Stimulated activated CD4-positive, alpha-beta T cell treated with anti-CD3 and anti-CD28 coated beads, TNF-alpha, amount 100 ng/mL, for 24 hours (primary cell): ENCODE results near the gene METTL16.

Experiments used
- DNase-seq, 3 experiments: peaks; one replicate each; pipeline ENCODE4 v3.0.0-alpha.2; 2020; ENCODE audit warnings: low read depth in 3 of 3

The METTL16 gene

DNA sequence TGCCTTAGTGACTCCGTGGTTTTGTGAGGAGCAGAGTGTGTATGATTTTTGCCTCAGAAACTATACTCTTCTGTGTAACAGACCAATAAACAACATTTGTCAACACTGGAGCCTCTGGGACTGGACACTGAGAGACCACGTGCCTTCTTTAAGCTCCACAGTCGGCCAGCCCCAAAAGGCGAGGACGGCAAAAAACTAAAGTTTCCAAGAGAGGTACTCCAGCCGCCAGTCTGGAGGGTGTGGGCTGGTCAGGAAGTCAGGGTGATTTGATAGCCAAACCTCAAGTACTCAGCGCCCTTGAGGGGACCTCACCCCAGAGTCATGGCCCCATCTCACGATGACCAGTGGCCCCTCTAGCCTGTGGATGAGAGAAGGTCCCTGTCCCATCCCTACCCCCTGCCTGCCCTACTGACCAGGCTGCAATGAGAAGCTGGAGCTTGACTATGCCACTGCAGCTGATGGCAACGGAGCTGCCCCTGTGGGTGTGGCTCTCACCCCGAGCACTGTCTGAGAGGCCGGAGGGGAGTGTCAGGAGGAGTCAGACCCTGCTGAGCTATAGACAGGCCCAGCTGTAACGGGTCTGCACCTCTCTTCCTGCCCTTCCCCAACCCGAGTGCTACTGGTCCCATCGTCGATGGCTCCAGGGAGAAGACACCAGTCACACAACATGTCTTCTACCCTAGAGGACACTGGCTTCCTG is 130.6 kb downstream of the METTL16 start:
- no peak for DNase-seq

DNA sequence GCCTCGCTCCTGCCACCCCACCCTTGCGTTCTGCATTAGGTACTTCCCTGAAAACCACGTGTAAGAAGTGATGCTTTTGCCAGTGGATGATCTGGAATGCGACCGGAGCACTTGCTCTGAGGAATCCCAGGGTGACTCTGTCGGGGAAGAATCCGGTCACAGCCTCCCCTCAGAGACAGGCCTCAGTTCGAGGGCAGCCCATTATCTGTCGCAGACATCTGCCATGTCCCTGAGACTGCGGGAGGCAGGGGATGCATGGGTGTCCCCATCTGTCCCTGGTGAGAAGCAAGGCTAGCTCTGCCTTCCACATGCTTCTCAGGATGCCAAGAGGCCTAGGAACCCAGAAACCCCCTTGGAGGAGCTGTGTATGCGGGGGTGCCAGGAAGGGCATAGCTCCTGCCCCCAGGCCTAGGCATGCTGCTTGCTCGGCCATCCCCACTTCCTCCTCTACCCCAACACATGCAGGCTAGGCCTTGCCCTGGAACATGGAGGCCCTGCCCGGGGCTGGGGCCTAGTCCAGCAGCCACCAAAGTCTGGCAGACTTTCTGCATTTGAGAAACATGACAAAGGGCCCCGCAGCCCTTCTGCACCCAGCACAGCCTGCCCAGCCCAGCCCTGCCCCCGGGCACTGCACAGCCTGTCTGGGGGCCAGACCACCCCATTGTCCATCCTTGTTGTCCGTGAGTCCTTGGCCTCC is 131.3 kb downstream of the METTL16 start:
- DNase-seq, result no peak

DNA sequence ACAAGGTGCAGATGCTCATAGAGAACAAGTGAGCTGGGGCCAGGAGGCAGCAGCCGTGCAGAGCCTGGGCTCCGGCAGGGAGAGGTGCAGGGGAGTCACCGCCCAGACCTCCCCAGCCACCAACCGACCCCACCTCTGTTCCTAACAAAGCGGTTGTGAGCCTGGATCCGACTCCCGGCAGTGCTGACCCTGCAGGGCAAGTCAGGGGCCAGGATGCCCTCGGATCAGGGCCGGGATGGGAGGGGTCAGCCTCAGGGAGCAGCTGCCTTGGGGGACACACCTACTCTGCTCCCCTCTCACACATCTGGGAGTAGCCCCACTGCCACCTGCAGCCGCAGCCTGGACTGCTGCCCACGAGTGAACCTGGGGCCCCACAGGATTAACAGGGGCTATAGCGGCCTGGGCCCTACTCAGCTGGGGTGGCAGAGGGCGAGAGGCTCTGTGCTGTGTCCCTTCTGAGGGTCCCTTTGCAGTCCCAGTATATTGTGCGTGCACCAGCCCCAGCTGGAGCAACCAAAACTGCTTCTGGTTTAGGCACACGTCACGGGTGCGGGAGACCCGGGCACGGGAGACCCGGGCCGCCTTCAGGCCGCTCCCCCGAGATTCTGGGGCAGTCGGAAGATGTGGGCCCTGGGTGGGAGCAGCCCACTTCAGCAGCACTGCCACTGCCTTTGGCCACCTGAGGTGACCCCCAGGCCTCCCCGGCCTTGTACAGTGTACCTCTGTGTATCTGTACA is 132.0 kb downstream of the METTL16 start:
- DNase-seq, result no peak

GRCh38 chr17:2378905-2379304 is 132.8 kb downstream of the METTL16 start:
- DNase-seq, result no peak

DNA sequence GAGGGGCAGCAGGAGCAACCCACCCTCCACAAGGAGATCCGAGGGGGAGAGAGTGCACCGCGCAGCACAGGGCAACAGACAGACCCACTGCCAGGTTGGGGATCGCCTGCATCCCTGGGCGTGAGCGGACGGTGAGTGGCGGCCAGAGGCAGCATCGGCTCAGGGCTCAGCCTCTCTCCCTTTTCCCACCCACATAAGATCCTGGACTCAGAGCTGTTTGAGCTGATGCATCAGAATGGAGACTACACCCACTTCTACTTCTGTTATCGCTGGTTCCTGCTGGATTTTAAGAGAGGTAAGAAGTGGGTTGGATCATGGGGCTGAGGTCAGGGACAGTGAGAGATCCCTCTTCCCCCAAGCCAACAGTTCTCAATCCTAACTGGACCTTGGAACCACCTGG is 134.0 kb downstream of the METTL16 start:
- DNase-seq, result no peak

GRCh38 chr17:2376107-2376506 is 135.6 kb downstream of the METTL16 start:
- no peak for DNase-seq

DNA sequence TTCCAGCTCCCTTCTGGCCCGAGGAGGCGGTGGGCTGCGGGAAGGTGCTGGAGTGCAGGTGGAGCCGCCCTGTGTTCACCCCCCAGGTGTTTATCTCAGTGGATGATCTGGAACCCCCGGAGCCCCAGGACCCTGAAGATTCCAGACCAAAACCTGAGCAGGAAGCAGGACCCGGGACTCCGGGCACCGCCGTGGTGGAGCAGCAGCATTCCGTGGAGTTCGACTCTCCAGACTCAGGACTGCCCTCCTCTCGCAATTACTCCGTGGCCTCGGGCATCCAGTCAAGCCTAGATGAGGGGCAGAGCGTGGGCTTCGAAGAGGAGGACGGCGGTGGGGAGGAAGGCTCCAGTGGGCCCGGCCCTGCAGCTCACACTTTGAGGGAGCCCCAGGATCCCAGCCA is 136.3 kb downstream of the METTL16 start:
- no peak for DNase-seq

- no peak for DNase-seq
These were observed 137.0 kb downstream of the METTL16 start for GRCh38 chr17:2374549-2375285.

GRCh38 chr17:2373179-2373578 is 138.5 kb downstream of the METTL16 start:
- DNase-seq, result no peak

DNA sequence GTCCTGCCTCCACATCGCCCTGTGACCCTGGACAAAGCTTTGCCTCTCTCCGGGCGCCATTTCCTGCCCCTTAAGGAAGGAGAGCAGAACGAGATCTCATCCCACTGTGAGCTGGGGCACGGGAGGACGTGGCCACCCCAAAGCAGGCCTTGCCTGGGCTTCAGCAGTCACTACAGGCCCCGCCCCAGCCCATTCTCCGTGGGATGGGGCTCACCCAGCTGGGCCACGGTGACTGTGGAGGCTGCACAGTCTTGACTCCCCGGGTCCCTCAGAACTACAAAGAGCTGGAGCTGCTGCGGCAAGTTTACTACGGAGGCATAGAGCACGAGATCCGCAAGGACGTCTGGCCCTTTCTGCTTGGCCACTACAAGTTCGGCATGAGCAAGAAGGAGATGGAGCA is 139.0 kb downstream of the METTL16 start:
- DNase-seq, result no peak

DNA sequence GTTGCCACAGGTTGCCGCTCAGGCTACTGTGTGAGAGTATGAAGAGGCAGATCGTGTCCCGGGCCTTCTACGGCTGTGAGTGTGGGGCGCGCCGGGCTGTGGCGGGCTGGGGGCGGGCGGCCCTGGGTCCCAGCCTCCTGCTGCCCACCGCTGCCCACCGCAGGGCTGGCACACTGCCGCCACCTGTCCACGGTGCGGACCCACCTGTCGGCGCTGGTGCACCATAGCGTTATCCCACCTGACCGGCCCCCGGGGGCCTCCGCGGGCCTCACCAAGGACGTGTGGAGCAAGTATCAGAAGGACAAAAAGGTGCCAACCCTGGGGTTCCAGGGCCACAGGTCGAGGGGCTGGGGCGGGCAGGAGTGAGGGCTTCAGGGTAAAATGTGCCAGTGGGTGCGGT is 139.5 kb downstream of the METTL16 start:
- DNase-seq, result no peak

- no peak for DNase-seq
These were observed 140.2 kb downstream of the METTL16 start for GRCh38 chr17:2371183-2372130.

DNA sequence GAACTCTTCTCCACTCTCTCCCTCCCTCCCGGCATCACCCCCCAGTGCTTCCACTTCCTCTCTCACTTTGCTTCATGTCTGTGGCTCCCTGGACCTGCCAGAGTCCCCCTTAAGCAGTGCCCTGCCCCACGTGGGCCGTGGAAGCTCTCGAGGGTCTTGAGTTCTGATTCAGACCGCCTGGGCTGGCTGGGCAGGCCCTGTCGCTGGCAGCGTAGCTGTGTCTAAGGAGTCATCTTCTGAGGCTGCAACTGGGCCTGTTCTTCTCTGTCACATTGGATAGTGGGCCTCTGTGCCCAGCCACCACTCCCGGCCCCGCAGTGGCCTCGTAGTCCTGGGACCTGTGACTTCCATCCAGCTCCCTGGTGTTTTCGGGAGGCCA is 141.5 kb downstream of the METTL16 start:
- DNase-seq, result no peak

DNA sequence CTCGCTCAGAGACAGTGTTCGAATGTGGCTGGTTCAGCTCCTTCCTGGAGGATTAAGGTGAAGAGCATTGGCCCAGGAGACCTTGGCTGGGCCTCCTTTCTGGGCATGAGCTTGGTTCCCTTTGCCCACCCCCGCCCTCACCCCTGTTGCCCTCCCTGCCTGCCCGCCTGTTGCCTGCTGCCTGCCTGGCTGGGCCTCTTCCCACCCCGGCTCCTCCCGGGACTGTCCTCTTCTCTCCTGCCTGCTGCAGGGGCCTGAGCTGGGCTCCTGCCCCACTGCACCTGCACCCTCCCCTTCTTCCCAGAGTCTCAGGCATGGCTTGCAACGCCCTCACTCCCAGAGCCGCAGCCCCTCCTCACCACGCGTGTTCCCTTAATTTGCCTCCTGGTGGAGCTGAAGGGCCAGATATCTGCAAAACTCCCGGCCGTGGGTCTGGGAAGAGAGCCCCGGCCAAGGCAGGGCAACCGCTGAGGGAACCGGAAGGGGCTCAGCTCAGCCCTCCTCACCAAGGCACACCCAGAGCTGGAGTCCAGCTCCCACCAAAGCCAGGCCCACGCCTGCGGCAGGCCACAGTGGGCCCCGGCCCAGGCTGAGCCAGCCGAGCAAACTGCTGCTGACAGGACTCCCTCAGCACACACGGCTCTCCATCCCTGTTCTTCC is 142.0 kb downstream of the METTL16 start:
- DNase-seq, result no peak

DNA sequence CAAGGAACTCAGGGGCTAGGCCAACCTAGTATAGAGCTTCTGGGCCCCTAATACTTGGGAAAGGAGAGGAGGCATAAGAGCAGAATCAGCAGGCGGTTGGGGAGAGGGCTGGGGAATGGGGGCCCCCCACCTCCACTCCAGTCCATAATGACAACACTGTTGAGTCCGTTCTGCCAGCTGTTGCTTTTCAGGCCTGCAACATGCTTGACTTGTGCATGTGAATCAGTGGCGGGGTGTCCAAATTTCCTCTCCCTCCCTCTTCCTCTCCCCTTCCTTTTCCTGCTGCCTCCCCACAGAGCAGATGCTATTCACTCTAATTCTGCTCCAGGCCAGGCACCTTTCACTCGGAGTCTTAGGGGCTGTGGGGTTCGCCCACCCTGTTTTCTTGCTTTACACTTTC is 142.6 kb downstream of the METTL16 start:
- no peak for DNase-seq

DNA sequence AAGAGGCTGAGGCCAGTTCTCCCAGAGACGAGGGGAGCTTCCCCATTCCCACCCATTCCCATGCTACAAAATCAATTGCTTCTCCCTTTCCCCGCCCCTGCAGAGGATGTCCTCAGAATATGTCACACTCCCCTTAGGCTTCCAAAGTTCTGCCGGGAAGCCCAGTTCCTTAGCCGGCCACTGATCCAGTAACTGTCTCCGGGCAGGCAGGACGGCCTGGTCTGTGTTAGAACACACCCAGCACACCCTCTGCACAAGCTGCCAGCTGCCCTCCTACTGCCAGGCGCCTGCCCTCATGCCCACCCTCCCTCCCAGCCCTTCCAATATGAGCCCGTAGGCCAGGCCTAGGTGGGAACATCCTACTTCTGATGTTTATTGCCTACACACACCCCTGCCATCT is 143.3 kb downstream of the METTL16 start:
- DNase-seq, result no peak

DNA sequence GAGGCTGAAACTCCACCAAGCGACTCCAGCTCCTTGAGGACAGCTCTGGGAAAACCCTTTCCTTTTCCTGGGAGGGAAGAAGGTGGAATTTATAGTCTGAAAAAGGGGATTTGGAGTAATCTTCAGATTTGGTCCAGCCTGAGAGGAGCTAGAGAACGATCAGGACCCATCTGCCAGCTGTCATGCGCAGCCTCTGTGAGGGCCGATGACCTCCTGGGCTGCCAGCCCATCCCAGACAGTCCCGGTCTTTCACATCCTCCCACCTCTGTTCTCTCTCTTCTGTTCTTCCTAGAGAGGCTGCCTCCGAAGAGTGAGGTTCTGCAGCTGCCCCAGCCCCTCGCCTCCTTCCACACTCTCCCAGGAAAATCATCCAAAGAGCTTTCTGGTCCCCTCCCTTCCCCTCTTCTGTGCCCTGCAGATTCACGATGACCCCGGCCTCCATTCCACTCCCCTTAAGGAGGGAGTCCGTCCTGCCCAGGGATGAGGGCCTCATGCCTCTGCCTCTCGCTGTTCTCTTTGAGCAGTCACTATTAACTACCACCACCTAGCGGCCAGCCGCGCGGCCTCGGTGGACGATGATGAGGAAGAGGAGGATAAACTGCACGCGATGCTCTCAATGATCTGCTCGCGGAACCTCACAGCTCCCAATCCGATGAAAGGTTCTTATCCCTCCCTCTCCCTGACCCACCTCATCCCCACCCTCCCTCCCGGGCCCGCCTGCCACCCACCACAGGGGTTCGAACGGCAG is 144.8 kb downstream of the METTL16 start:
- no peak for DNase-seq
